GM18858 (cell line): Measurements from ENCODE around the gene TNPO3.
A peak's percentile ranks its signal among the peaks of the same experiment; 100 is the strongest.

Source experiments
- ATAC-seq: cut with Tn5 transposase; IDR thresholded peaks from one replicate; pipeline ENCODE4 v1.9.1; 2021; ENCODE audit not compliant: unreplicated experiment

Gene TNPO3

GRCh38 chr7:129054438-129055293, at the start of gene TNPO3:
TNPO3 (minus strand) TSS chr7:129055111; CDS start chr7:129054770, 341 bp downstream.
- ATAC-seq: peak; percentile 76

GRCh38 chr7:129103561-129104324, 48.8 kb upstream of the TNPO3 start:
- no peak for ATAC-seq

GRCh38 chr7:129101746-129102145, 46.8 kb upstream of the TNPO3 start:
- ATAC-seq: no peak

- no peak for ATAC-seq
These were observed 45.9 kb upstream of the TNPO3 start for GRCh38 chr7:129100827-129101166.

GRCh38 chr7:129098409-129099084, 43.6 kb upstream of the TNPO3 start:
- ATAC-seq: no peak

- peak; percentile 75 for ATAC-seq
These were observed 40.3 kb upstream of the TNPO3 start for GRCh38 chr7:129095258-129095657.

GRCh38 chr7:129094501-129094900, 39.6 kb upstream of the TNPO3 start:
- no peak for ATAC-seq

- ATAC-seq: no peak
These were observed 39.1 kb upstream of the TNPO3 start for GRCh38 chr7:129093867-129094456.

- ATAC-seq: no peak
These were observed 36.6 kb upstream of the TNPO3 start for GRCh38 chr7:129091484-129092002.

GRCh38 chr7:129090300-129090907, 35.5 kb upstream of the TNPO3 start:
- ATAC-seq: no peak

- ATAC-seq: peak; percentile 81
These were observed 34.8 kb upstream of the TNPO3 start for GRCh38 chr7:129089521-129090212.

- ATAC-seq: no peak
These were observed 30.1 kb upstream of the TNPO3 start for GRCh38 chr7:129084801-129085551.

GRCh38 chr7:129083525-129083924, 28.6 kb upstream of the TNPO3 start:
- ATAC-seq: no peak

GRCh38 chr7:129078455-129078854, 23.5 kb upstream of the TNPO3 start:
- no peak for ATAC-seq

GRCh38 chr7:129076886-129077285, 22.0 kb upstream of the TNPO3 start:
- ATAC-seq: no peak

GRCh38 chr7:129074994-129075393, 20.1 kb upstream of the TNPO3 start:
- ATAC-seq: no peak

GRCh38 chr7:129074361-129074871, 19.5 kb upstream of the TNPO3 start:
- ATAC-seq: no peak

- no peak for ATAC-seq
These were observed 18.8 kb upstream of the TNPO3 start for GRCh38 chr7:129073738-129074137.

GRCh38 chr7:129073204-129073603, 18.3 kb upstream of the TNPO3 start:
- no peak for ATAC-seq
